Suprapubic skin (tissue), 4 donors: Measurements from ENCODE around the gene NDE1.
A peak's percentile ranks its signal among the peaks of the same experiment; 100 is the strongest.

Experiments used
- CTCF ChIP-seq, 2 donors: fragments of 200-600 bp in 1 of 2; fragments of 450-650 bp in 1 of 2; sonication (generic) in 1 of 2; IDR thresholded peaks; one replicate each; pipeline ENCODE4 v1.5.1; 2016 to 2019; ENCODE audit warnings: antibody characterized with exemption in 2 of 2, mild to moderate bottlenecking in 1 of 2, moderate library complexity in 1 of 2
- EP300 ChIP-seq: sonication (generic); formaldehyde crosslinking; IDR thresholded peaks from one replicate; pipeline ENCODE4 v1.6.1; 2017; ENCODE audit warnings: antibody characterized with exemption
- POLR2A ChIP-seq, 2 donors: fragments of 450-650 bp; IDR thresholded peaks; one replicate each; pipeline ENCODE4 v1.6.1; 2017; ENCODE audit warnings: antibody characterized with exemption in 2 of 2, mild to moderate bottlenecking in 2 of 2, moderate library complexity in 2 of 2
- POLR2AphosphoS5 ChIP-seq, 3 donors: sonication (generic); formaldehyde crosslinking; IDR thresholded peaks; one replicate each; pipeline ENCODE4 v1.6.1; 2017; ENCODE audit warnings: antibody characterized with exemption in 3 of 3

- TF ChIP-seq CTCF (IDR thresholded peaks at IDR 0.05) (no peak), POLR2AphosphoS5 (IDR thresholded peaks at IDR 0.05) (peak; percentile 63 to 98 (median 96)), POLR2A (IDR thresholded peaks at IDR 0.05) (no peak), EP300 (no peak)
Observed at GRCh38 chr16:15672514-15673167, 22.6 kb downstream of the NDE1 start.
